Limb (tissue), 2 donors: ENCODE measurements around the gene NSMCE1.
A peak's percentile ranks its signal among the peaks of the same experiment; 100 is the strongest.
"Not testable (repeated sequence)": the region's sequence is repeated elsewhere in the genome, so short reads cannot be mapped to it uniquely, and the experiment has no call there.

Experiments used
- DNase-seq, 2 donors: peaks; one replicate each; pipeline ENCODE4 v3.0.0-alpha.2; 2016; ENCODE audit errors: extremely low spot score in 2 of 2

Gene NSMCE1

DNA sequence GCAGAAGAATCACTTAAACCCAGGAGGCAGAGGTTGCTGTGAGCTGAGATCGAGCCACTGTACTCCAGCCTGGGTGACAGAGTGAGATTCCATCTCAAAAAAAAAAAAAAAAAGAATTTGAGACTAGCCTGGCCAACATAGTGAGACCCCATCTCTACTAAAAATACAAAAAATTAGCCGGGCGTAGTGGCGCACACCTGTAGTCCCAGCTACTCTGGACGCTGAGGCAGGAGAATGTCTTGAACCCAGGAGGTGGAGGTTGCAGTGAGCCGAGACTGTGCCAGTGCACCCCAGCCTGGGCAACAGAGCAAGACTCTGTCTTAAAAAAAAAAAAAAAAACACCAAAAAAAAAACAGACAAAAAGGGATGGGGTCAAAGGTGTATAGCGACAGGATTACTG, 4.1 kb upstream of the NSMCE1 start:
- not testable (repeated sequence) for DNase-seq

DNA sequence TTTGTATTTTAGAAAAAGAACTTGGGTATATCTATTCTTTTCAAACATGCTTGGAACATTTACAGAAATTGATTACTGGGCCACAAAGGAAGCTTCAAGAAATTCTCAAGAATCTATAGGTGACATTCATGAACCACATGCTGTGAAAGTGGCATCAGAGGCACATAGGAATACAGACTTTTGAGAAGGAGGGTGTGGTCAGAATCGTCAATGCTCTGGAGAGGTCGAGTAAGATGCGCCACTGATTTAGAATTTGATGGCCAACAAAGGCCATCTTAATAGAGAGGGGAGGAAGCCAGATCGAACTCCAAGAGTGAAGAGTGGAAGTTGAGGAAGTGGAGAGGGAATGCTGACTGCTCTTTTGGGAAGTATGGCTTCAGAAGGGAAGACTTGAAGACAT, 3.5 kb upstream of the NSMCE1 start:
- no peak for DNase-seq

DNA sequence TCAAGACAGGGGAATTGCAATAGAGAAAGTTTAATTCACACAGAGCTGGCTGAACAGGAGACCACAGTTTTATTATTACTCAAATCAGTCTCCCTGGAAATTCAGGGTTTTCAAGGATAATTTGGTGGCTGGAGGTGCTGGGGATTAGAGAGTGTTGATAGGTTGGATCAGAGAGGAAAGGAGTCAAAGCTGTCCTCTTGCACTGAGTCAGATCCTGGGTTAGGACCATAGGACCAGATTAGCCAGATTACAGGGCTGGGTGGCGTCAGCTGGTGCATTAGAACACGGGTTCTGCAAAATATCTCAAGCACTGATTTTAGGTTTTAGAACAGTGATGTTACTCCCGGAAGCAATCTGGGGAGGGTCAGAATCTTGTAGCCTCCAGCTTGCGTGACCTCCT, 1.8 kb upstream of the NSMCE1 start:
- no peak for DNase-seq

DNA sequence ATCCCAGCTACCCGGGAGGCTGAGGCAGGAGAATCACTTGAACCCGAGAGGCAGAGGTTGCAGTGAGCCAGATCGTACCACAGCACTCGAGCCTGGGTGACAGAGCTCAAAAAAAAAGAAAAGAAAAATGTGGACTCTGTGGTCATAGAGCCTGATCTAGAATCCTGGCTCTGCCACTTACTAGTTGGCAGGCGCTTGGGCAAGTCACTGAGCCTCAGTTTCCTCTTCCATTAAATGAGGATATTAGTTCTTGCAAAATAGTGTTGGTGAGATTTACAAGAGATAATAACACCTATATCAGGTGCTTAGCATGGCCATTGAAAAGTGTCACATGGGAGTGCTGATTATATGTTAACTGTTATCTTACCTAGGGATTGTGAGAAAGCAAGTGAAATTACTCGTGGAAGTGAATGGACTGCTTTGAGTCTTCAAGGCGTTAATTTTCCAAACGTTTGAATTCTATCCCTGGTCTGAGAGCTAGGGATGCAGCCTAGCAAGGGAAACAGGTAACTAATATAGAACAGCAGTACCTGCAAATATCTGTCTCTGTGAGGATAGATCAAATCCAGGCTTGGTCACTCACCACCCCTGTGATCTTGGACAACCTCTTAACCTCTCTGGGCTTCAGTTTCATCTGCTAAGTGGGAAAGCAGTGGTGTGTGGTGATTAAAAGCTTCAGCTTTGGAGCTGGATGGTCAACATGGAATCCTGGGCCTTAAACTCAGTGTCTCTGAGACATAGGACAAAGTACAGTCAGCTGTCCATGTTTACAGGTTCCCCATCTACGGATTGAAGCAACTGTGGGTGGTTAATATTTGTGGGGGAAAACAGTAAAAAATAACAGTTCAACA, 953 bp upstream of the NSMCE1 start:
- DNase-seq, result no peak

DNA sequence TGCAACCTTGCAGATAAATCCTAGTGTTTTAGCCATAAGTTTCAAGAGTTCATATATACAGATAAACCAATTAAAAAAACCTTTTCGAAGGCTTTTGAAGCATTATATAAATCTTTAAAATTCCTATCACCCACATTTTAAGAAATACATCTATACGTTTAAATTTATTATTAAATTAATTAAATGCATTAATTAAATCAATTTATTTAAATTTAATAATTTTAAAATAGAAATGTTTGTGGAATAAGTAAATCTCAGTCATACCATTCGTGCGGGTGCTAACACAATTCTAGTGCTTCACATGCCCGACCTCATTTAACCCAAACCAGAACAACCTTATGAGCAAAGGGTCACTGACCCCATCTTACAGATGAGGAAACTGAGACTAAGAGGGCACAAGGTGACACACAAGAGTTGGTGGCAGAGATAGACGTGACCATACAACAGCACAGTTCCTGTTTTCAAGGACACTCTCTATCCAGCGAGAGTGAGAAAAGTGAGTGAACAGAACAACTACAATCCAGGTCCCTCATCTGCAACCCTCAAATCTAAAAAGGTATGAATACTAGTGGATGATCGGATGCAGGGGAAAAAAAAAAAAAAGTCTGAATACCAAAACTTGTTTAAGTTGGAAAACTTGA, 1.4 kb downstream of the NSMCE1 start:
- no peak for DNase-seq

DNA sequence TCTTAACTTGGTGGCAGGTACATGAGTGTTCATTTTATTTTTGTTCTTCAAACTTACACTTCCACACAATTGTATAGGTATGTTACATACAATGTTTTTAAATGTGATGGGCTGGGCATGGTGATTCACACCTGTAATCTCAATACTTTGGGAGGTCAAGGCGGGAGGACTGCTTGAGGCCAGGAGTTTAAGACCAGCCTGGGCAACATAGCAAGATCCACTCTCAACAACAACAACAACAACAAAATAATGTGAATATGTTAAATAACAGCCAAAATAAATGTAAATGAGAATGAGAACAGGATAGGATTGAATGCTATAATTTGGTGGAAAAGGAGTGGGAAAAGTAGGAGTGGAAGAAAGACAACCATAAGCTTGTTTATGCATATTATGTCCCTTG, 2.6 kb downstream of the NSMCE1 start:
- no peak for DNase-seq

DNA sequence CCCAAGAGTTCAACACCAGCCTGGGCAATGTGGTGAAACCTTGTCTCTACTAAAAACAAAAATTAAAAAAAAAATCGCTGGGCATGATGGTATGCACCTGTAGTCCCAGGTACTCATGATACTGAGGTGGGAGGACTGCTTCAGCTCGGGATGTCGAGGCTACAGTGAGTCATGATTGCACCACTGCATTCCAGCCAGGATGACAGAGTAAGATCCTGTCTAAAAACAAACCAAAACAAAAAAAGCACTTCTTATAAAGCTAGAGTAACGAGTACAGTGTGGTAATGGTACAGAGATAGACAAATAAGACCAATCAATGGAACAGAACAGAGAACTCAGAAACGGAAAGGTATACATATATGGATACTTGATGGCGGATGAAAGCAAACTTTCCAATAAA, 4.4 kb downstream of the NSMCE1 start:
- no peak for DNase-seq

DNA sequence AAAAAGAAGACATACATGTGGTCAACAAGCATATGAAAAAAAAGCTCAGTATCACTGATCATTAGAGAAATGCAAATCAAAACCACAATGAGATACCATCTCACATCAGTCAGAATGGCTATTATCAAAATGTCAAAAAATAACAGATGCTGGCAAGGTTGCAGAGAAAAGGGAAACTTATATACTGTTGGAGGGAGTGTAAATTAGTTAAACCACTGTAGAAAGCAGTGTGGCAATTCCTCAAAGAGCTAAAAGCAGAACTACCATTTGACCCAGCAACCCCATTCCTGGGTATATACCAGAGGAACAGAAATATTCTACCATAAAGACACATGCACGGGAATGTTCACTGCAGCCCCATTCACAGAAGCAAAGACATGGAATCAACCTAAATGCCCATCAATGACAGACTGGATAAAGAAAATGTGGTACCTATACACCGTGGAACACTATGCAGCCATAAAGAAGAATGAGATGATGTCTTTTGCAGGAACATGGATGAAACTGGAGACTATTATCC, 5.6 kb downstream of the NSMCE1 start:
- DNase-seq, result not testable (repeated sequence)

DNA sequence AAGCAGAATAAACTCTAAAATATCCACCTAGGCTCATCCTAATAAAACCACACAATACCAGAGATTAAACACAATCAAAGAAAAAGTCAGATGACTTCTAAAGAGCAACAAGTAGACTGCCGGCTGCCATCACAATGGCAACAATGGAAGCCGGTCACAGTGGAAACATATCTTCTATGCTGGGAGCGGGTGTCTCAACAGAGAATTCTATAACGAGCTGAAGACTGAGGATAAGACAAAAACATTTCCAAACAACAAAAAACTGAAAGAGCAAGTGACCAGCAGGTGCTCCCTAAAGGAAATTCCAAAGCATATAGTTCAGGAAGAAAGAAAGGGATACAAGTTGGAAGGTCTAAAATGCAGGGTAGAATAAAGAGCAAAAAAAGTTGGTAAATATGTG, 8.9 kb downstream of the NSMCE1 start:
- no peak for DNase-seq

DNA sequence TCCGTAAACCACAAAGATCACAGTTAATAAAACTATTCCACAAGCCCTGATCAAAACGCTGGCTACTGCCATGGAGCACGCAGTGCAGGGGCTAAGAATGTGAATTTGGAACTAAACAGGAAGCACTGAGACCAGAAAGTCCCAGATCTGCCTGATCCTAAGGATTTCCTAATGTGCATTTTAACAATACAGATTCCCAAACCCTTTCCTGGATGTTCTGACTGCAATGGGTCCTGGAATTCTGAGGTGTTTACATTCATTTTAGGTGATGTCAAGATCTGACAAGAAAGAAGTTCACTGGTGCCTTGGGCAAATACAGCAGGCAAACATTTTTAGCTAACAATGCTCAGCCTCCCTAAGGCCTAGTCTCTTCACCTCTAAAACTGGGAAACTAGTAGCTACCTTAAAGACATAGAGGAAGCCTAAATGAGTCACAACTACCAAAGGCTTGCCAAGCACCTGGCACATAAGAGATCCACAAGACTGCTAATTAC, 10.3 kb downstream of the NSMCE1 start:
- no peak for DNase-seq

DNA sequence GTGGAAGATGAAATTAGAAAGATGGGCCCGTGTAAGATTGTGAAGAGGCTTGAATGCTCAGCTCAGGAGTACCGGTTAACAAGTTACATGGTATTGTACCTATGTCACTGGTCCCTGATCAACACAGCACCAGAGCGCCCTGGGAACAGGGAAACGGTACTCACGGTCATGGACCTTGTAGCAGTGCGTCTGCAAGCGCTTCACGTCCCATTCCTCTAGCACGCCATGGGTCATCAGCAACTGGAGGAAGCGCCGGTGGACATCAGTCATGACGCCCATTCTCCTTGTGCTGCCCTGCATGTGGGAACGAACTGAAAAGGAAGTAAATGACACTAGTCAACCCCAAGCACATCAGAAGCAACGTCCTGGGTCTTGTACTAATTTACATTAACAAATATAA, 11.3 kb downstream of the NSMCE1 start:
- no peak for DNase-seq

DNA sequence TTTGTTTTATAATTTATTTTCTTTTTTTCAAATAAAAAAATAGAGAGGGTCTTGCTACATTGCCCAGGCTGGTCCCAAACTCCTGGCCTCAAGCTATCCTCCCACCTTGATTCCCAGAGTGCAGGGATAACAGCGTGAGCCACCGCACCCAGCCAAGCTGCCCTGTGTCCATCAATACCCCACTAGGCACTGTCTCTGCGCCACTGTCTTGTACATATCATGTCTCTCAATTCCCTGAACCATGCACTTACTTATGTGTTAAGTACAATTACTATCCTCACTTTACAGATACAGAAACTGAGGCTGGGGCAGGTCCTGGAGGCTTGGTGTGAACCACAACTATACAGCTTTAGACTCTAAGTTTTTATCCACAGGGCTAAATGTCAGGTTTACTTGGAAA, 11.7 kb downstream of the NSMCE1 start:
- DNase-seq, result no peak

DNA sequence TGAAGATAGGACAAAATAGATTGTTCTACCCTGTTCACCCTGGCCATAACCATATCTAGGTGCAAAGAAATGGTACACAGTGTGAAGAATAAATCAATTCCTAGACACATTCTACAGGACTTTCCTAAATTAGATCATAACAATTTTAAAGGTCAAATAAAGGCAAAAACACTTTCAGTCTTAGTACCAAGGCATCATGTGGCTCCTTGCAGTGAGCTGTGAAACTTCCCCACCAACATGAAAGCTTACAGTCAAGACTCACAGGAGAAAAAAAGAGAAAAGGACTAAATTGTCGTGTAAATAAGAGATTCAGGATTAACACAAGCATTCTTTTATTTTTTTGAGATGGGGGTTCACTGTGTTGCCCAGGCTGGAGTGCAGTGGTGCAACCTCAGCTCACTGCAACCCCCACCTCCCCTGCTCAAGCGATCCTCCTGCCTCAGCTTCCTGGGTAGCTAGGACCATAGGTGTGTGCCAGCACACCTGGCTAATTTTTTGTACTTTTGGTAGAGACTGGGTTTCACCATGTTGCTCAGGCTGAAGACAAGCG, 14.2 kb downstream of the NSMCE1 start:
- no peak for DNase-seq

DNA sequence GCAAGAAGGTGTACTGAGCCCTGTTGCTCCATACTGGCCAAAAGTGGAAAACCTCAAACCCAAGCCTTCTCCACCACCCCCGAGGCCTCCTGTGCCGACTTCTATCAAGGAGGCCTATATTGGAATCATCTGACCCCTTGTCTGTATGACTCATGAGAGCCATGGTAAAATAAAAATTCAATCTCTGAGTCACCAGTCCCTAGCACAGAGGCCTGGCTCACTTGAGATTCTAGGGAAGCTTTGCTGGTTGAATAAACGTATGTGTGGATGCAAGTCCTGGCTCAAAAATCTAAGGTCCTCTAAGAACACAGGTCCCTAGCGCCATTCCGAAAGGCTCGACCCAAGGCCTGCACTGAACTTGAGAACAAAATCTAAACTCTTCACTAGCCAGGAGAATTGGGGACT, 15.0 kb downstream of the NSMCE1 start:
- DNase-seq, result no peak

DNA sequence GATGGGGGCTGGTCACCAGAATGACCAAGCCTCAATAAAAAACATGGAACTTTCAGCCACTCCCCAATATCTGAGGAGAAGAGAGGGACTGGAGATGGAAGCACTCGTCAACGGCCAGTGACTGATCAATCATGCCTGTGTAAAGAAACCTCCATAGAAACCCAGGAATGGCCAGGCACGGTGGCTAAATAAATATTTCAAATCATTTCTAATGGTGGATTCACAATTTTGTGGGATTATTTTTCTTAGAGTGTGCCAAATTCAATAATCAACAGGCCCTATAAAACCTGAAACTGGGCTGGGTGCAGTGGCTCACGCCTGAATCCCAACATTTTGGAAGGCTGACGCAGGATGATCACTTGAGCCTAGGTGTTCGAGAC, 16.4 kb downstream of the NSMCE1 start:
- DNase-seq, result no peak

DNA sequence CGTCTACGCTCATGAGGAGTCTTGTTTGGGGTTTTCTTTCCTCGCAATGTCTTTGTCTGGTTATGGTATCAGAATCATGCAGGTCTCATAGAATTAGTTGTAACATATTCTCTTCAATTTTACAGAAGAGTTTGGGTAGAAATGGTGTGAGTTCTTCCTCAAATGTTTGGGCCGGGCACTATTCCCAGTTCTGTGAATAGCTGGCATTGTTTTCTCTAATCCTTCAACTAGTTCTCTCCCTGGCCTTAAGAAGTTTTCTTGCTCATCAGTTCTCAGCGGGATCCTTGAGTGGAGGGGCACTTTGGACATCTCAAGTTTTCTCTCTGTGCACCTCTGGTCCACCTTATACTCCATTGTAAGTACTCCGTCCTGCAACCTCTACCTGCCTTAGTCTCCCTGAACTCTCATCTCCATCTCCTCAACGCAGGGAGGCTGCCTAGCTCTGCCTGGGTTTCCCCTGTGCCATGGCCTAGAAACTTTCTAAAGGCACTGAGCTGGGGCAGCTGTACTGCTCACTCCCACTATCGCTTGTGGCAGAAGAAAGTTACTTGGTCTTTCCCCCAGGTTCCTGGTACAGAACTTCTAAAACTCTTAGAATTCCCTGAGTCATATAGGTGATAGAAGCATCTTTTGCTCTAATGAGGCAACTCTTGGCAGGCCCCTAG, 16.9 kb downstream of the NSMCE1 start:
- no peak for DNase-seq

DNA sequence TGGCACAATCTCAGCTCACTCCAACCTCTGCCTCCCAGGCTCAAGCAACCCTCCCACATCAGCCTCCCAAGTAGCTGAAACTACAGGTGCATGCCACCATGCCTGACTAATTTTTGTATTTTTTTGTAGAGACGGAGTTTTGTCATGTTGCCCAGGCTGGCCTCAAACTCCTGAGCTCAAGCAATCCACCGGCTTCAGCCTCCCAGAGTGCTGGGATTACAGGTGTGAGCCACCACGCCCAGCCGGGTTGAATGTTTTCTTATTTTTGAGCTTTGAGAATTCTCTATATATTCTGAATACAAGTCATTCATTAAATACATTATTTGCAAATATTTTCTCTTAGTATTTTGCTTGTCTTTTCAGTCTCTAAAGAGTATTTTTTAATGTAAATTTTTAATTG, 19.7 kb downstream of the NSMCE1 start:
- not testable (repeated sequence) for DNase-seq

DNA sequence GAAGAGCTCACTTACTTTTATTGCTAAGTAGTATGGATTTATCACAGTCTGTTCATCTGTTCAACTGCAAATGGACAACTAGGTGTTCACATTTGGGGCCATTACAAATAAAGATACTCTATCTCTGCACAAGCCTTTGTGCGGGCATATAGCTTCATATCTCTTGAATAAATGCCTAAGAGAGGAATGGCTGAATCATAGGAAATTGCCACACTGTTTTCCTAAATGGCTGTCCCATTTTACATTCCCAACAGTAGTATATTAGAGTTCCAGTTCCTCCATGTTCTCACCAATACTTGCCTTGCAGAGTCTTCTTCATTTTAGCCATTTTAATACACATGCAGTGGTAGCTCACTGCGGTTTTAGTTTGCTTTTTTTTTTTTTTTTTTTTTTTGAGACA, 20.5 kb downstream of the NSMCE1 start:
- DNase-seq, result no peak

DNA sequence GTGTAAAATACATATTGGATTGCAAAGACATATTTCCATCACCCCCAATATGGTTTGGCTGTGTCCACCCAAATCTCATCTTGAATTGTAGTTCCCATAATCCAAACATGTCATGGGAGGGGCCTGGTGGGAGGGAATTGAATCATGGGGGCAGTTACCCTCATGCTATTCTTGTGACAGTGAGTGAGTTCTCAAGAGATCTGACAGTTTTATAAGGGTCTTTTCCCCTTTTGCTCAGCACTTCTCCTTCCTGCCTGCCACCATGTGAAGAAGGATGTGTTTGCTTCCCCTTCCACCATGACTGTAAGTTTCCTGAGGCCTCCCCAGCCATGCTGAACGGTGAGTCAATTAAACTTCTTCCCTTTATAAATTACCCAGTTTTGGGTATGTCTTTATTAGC, 21.5 kb downstream of the NSMCE1 start:
- DNase-seq, result not testable (repeated sequence)

DNA sequence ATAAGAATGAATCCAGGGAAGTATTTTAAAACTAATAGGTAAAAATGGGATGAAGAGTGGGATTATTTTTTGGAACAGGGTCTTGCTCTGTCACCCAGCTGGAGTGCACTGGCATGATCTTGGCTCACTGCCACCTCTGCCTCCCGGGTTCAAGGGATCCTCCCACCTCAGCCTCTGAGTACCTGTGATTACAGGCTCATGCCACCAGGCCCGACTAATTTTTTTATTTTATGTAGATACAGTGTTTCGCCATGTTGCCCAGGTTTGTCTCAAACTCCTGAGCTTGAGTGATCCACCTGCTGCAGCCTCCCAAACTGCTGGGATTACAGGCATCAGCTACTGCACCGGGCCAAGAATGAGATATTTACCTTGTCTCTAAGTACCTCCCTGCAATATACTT, 22.1 kb downstream of the NSMCE1 start:
- DNase-seq, result no peak

DNA sequence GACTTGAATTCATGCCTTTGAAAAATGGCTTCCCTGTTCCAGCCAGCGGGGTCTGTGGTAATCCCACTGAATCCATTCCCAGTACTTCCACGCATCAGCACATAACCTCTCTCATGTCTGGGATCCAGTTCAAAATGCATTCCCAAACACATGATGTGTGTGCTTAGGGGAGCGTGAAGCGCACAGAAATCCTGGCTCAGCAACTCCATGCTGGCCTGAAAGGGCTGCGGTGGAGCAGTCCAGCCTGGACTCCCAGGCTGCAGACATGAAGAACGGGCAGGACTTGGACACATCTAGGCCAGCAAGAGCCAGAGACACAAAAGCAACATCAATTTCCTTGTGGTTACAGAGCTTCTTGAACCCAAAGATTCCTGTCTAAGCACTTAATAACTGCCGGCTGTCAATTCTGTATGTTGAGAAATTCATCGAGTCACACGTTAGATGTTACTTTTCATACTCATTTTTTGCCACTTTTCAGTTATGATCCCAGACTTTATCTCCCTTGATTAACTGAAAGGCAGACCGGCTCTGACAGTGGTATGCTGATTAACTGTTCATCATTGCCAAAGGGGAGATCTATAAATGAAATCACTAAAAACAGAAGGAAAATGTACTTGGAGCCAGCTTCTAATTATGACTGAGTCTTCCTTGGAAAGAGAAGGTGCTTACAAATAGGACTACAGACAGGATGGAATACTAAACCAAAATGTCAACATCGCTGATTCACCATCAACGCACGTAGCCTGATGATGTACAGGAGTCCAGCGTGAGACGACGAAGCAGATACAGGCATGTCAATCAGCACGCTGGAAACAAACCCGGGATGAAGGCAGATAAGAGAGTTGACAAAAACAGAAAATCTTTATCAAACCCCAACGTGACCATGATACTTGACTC, 23.0 kb downstream of the NSMCE1 start:
- peak in 1 of 2 donors; percentile 54 for DNase-seq
